Endothelial cell of umbilical vein (primary cell): ENCODE measurements around the gene SLC28A1. TPM values are rescaled to one million over a fixed set of nuclear protein-coding genes. Genes with fewer than 3 reads are reported as not detected.

Source experiments
- BruUV-seq: library from RNA; stranded (reverse); fragments of 400-500 nt; replicated peaks from 2 replicates; lab custom pipeline; 2021; lab: Mats Ljungman, UMichigan
- CTCF ChIA-PET: fragments of 300-600, 350-600 bp; sonication (Branson Sonifier 250); formaldehyde crosslinking; loops from one replicate; lab custom pipeline; 2021; ENCODE audit warnings: antibody characterized with exemption, inconsistent platforms; lab: Charles Lee
- POLR2A ChIA-PET: fragments of 300-600, 350-600 bp; sonication (Branson Sonifier 250); formaldehyde crosslinking; loops from one replicate; lab custom pipeline; 2021; ENCODE audit warnings: antibody characterized with exemption, inconsistent platforms; lab: Charles Lee
- DNase-seq: peaks from one replicate; pipeline ENCODE4 v3.0.0-alpha.2; 2011; ENCODE audit warnings: low read depth, low spot score
- FAIRE-seq: peaks from 2 replicates; lab custom pipeline; 2011; peaks lifted over from hg19 to GRCh38; lab: Jason Lieb, UNC
- H2AFZ ChIP-seq: 2 replicates; pipeline ENCODE4 v1.6.0; 2012; ENCODE audit warnings: low read depth, low read length, control low read depth, inconsistent platforms
- H3K27ac ChIP-seq: 2 replicates; pipeline ENCODE4 v1.5.1; 2011; ENCODE audit warnings: low read depth, mild to moderate bottlenecking, control low read depth, low read length, moderate library complexity; ENCODE audit not compliant: insufficient read depth
- H3K27me3 ChIP-seq, 2 experiments: 2 replicates each; pipeline versions ENCODE4 v1.6.0 to v1.6.1; 2011; ENCODE audit warnings: low read length in 2 of 2, mixed read lengths in 1 of 2; ENCODE audit not compliant: control insufficient read depth in 2 of 2, insufficient read depth in 2 of 2
- H3K36me3 ChIP-seq, 2 experiments: 2 replicates in 1 of 2; 3 replicates in 1 of 2; pipeline ENCODE4 v1.5.1; 2011; ENCODE audit warnings: low read length in 2 of 2, mild to moderate bottlenecking in 1 of 2, moderate library complexity in 1 of 2; ENCODE audit not compliant: control insufficient read depth in 2 of 2, insufficient read depth in 2 of 2; ENCODE audit errors: extremely low read depth in 1 of 2
- H3K4me1 ChIP-seq: 3 replicates; pipeline ENCODE4 v1.5.1; 2011; ENCODE audit warnings: mild to moderate bottlenecking, low read length; ENCODE audit not compliant: control insufficient read depth, insufficient read depth; ENCODE audit errors: extremely low read depth
- H3K4me2 ChIP-seq: 2 replicates; pipeline ENCODE4 v1.6.1; 2011; ENCODE audit warnings: low read length, control low read depth, mixed read lengths; ENCODE audit not compliant: insufficient read depth
- H3K4me3 ChIP-seq, 3 experiments: fragments of 200-600 bp in 1 of 3; sonication (generic), shearing (Covaris generic) in 1 of 3; replicated peaks in 1 of 3; 2 replicates each; pipeline ENCODE4 v1.5.1; 2011 to 2016; ENCODE audit warnings: control low read depth in 3 of 3, low read length in 3 of 3, mild to moderate bottlenecking in 2 of 3, inconsistent platforms in 1 of 3, low read depth in 1 of 3, moderate library complexity in 1 of 3; ENCODE audit not compliant: insufficient read depth in 1 of 3
- H3K79me2 ChIP-seq: 2 replicates; pipeline ENCODE4 v1.6.0; 2012; ENCODE audit warnings: low read length, inconsistent platforms; ENCODE audit not compliant: control insufficient read depth, insufficient read depth
- H3K9ac ChIP-seq: replicated peaks from 2 replicates; pipeline ENCODE3; 2011; ENCODE audit warnings: low read length, control low read depth; ENCODE audit not compliant: insufficient read depth; ENCODE audit errors: extremely low read depth
- H3K9me1 ChIP-seq: replicated peaks from 3 replicates; pipeline ENCODE4 v1.6.0; 2011; ENCODE audit warnings: mild to moderate bottlenecking, low read length; ENCODE audit not compliant: control insufficient read depth, insufficient read depth; ENCODE audit errors: extremely low read depth
- H3K9me3 ChIP-seq: replicated peaks from 2 replicates; pipeline ENCODE4 v1.5.1; 2012; ENCODE audit warnings: low read length, inconsistent platforms; ENCODE audit not compliant: control insufficient read depth, insufficient read depth
- H4K20me1 ChIP-seq: replicated peaks from 2 replicates; pipeline ENCODE3; 2011; ENCODE audit warnings: mild to moderate bottlenecking, low read length; ENCODE audit not compliant: control insufficient read depth, insufficient read depth; ENCODE audit errors: extremely low read depth
- EZH2 ChIP-seq: IDR thresholded peaks from 2 replicates; pipeline ENCODE4 v1.6.1; 2012; ENCODE audit warnings: borderline replicate concordance, low read depth, mild to moderate bottlenecking, moderate library complexity, low read length, inconsistent platforms; ENCODE audit not compliant: severe bottlenecking
- FOS ChIP-seq: IDR thresholded peaks from 2 replicates; pipeline ENCODE4 v1.6.1; 2011; ENCODE audit warnings: mild to moderate bottlenecking, low read length, moderate library complexity, borderline replicate concordance; ENCODE audit not compliant: insufficient read depth
- GATA2 ChIP-seq: IDR thresholded peaks from 2 replicates; pipeline ENCODE4 v1.7.0; 2011; ENCODE audit warnings: low read depth, mild to moderate bottlenecking, moderate library complexity, mixed read lengths, low read length; ENCODE audit not compliant: insufficient read length, insufficient read depth
- JUN ChIP-seq: IDR thresholded peaks from 2 replicates; pipeline ENCODE4 v1.6.1; 2011; ENCODE audit warnings: borderline replicate concordance, low read depth; ENCODE audit not compliant: insufficient read length, insufficient read depth
- MYC ChIP-seq: IDR thresholded peaks from one replicate; pipeline ENCODE4 v1.6.1; 2011; ENCODE audit warnings: mild to moderate bottlenecking, low read depth, low read length
- POLR2A ChIP-seq: IDR thresholded peaks from 2 replicates; pipeline ENCODE4 v1.6.1; 2012; ENCODE audit warnings: low read depth, mild to moderate bottlenecking, control low read depth, low read length
- POLR2AphosphoS5 ChIP-seq: IDR thresholded peaks from 2 replicates; pipeline ENCODE4 v1.6.1; 2012; ENCODE audit warnings: low read depth, mild to moderate bottlenecking, control low read depth, low read length, moderate library complexity; ENCODE audit not compliant: insufficient read depth
- dilution Hi-C: fragments of 300-500 bp; cut with MboI; formaldehyde crosslinking; loops from one replicate; pipeline ENCODE4 v1.15.0; 2019; ENCODE audit warnings: low sequenced_read_pairs; ENCODE audit not compliant: extremely low pct_ligation_motif_present
- intact Hi-C: fragments of 100-400 bp; cut with micrococcal nuclease; formaldehyde crosslinking; loops from one replicate; pipeline ENCODE4 v1.10.0; 2022
- polyA plus RNA-seq, 4 experiments: library from polyadenylated mRNA; depleted of rRNA in 3 of 4; stranded (reverse) in 3 of 4; unstranded in 1 of 4; fragments of >200 nt; gene quantifications; 2 replicates each; pipeline versions ENCODE4 v1.2.1 to v1.2.3, GENCODE V29; 2011 to 2012; ENCODE audit warnings: missing spikeins in 1 of 4
- total RNA-seq: library from RNA; stranded (reverse); gene quantifications from 2 replicates; pipeline ENCODE4 v1.2.3, GENCODE V29; 2021
- TF ChIP-seq, protein P1 (sequence below): IDR thresholded peaks from 2 replicates; pipeline ENCODE4 v1.6.1; 2011; ENCODE audit not compliant: insufficient read depth, insufficient read length
- TF ChIP-seq, protein P2 (sequence below), 2 donors: IDR thresholded peaks; 1 replicate in 1 of 2; 2 replicates in 1 of 2; pipeline ENCODE4 v1.5.1; 2011; ENCODE audit warnings: low read length in 2 of 2, mild to moderate bottlenecking in 2 of 2, moderate library complexity in 2 of 2, control low read depth in 1 of 2, inconsistent platforms in 1 of 2, low read depth in 1 of 2; ENCODE audit not compliant: insufficient read depth in 1 of 2; ENCODE audit errors: extremely low read depth in 1 of 2

Gene SLC28A1
- total and polyA plus RNA-seq, 2 donors (not counting 3 experiments of a cell fraction or from before 2014, with no cell fraction given): not detected

DNA sequence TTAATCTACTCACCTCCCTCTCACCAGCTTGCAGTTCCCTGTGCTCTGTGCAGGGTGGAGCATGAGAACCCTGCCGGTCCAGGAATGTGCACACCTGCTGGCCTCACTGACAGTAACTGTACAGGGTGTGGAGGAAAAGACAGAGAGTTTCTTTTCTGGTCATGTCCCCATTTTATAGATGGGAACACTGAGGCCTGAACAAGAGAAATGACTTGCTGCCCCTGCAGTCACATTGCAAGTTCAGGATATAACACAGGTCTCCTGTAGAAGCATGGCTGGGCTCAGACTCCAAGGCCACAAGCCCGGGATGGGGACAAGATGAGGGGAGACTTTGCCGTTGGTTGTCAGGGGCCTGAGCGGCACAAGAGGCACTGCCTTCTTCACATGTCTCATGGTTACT lies 23.3 kb downstream of the SLC28A1 start:
- H3K36me3 ChIP-seq: no peaks in the 10 kb centered on the region
- no peaks in the 10 kb centered on the region for H3K9me3 ChIP-seq
- no TSS peak for BruUV-seq
- POLR2A ChIA-PET: no interaction called here
- TF ChIP-seq MYC (no peak), POLR2AphosphoS5 (no peak)
- CTCF ChIA-PET: interaction anchor here (1.0 to 1.2 kb wide), 3 partner anchors 16 to 48 kb away, joined by 3 read pairs; no protein-coding TSS in a partner anchor
- H2AFZ ChIP-seq: no peak overlapping the region
- H3K9ac ChIP-seq: no peak overlapping the region
- no peaks in the 10 kb centered on the region for H3K9me1 ChIP-seq
- no peaks in the 10 kb centered on the region for H3K27me3 ChIP-seq
- H4K20me1 ChIP-seq: no peaks in the 10 kb centered on the region
- no peak overlapping the region for H3K4me3 ChIP-seq
- peaks cover 18% of the 10 kb centered on the region for H3K4me1 ChIP-seq
- no peak for FAIRE-seq
- H3K79me2 ChIP-seq: no peaks in the 10 kb centered on the region
- dilution Hi-C loops: no loop called here
- no peak overlapping the region for H3K4me2 ChIP-seq
- H3K27ac ChIP-seq: no peak overlapping the region
- intact Hi-C loops: no loop called here
- no peak for DNase-seq

DNA sequence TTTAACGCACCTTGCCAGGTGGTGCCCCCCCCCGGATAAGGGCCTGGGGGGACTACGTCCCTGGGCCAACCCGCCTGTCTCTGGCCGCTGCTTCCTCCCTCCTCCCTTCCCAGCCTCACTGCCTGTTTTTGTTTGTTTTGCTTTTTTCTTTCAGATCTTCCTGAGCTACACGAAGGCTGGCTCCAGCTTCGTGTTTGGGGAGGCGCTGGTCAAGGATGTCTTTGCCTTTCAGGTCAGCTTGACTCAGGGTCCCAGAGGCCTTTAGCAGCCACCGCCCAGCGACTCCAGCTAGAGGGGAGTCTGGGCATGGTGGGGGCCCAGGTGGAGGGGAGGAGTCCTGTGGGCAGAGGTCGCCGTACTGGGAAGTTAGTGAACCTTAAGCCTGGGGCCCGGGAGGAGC lies 24.1 kb downstream of the SLC28A1 start:
- ChIA-PET POLR2A (no interaction called here), CTCF (interaction anchor here (1.0 to 1.7 kb wide), 3 partner anchors 19 to 46 kb away, joined by 3 to 5 read pairs (median 3); no protein-coding TSS in a partner anchor)
- Histone ChIP-seq H3K4me2 (no peak overlapping the region), H3K9me3 (no peaks in the 10 kb centered on the region), H3K4me1 (peaks cover 26% of the 10 kb centered on the region), H3K9me1 (no peaks in the 10 kb centered on the region), H3K27me3 (no peaks in the 10 kb centered on the region), H4K20me1 (no peaks in the 10 kb centered on the region), H3K27ac (no peak overlapping the region), H2AFZ (no peak overlapping the region), H3K4me3 (no peak overlapping the region), H3K79me2 (no peaks in the 10 kb centered on the region), H3K9ac (no peak overlapping the region), H3K36me3 (no peaks in the 10 kb centered on the region)
- FAIRE-seq: no peak
- TF ChIP-seq FOS (no peak), GATA2 (no peak), EZH2 (no peak), JUN (no peak), POLR2A (no peak), POLR2AphosphoS5 (no peak), MYC (no peak)
- TF ChIP-seq, protein P1, sequence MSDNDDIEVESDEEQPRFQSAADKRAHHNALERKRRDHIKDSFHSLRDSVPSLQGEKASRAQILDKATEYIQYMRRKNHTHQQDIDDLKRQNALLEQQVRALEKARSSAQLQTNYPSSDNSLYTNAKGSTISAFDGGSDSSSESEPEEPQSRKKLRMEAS: no peak
- TF ChIP-seq, protein P2, sequence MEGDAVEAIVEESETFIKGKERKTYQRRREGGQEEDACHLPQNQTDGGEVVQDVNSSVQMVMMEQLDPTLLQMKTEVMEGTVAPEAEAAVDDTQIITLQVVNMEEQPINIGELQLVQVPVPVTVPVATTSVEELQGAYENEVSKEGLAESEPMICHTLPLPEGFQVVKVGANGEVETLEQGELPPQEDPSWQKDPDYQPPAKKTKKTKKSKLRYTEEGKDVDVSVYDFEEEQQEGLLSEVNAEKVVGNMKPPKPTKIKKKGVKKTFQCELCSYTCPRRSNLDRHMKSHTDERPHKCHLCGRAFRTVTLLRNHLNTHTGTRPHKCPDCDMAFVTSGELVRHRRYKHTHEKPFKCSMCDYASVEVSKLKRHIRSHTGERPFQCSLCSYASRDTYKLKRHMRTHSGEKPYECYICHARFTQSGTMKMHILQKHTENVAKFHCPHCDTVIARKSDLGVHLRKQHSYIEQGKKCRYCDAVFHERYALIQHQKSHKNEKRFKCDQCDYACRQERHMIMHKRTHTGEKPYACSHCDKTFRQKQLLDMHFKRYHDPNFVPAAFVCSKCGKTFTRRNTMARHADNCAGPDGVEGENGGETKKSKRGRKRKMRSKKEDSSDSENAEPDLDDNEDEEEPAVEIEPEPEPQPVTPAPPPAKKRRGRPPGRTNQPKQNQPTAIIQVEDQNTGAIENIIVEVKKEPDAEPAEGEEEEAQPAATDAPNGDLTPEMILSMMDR (IDR thresholded peaks at IDR 0.05; ENCODE audit: extremely low read depth in 1 of 2, insufficient read depth in 1 of 2, low read depth in 1 of 2, low read length in 2 of 2): no peak
- no TSS peak for BruUV-seq
- dilution Hi-C loops (no loop called here), intact Hi-C loops (no loop called here)
- no peak for DNase-seq
